Posterior vena cava (tissue), 2 donors: ENCODE measurements around the gene FAM221A. TPM values are rescaled to one million over a fixed set of nuclear protein-coding genes. Genes with fewer than 3 reads are reported as not detected.

Experiments used
- total RNA-seq, 2 donors: library from RNA; stranded (reverse); fragmentation: NEBNext Ultra II Directional; extraction: Animal tissue kit (Norgen Biotek cat#: 25700); gene quantifications; one replicate each; pipeline ENCODE4 v1.2.1, GENCODE V29; 2021
- donor health status: DM: yes; HTN: yes; CAD: no.
- donor health status: DM: yes; HTN: yes; CAD: no.

Gene FAM221A
- total RNA-seq, 2 donors from 2014 or later, result 2.0 to 3.7 TPM

Other genes with a start within 250 kb of the FAM221A start
- under 1 TPM; 0.48 to 0.51 TPM for gene IGF2BP3, start 209.7 kb upstream of the FAM221A start, total RNA-seq
- gene TRA2A, start 148.2 kb upstream of the FAM221A start, total RNA-seq, result 10 to 100 TPM; 51.1 to 52.2 TPM
- gene CCDC126, start 82.8 kb upstream of the FAM221A start, total RNA-seq, result 10 to 100 TPM; 11.3 to 15.5 TPM
- under 1 TPM; 0.14 to 0.62 TPM for gene STK31, start 30.0 kb downstream of the FAM221A start, total RNA-seq